Ramos (cell line): Measurements from ENCODE around the gene C11orf68.
"Not testable (repeated sequence)": the region's sequence is repeated elsewhere in the genome, so short reads cannot be mapped to it uniquely, and the experiment has no call there.

ENCODE experiments used
- in situ Hi-C: fragments of 300-500 bp; cut with MboI; formaldehyde crosslinking; loops from one replicate; pipeline ENCODE4 v1.14.3; 2022; ENCODE audit warnings: low sequenced_read_pairs; ENCODE audit not compliant: unreplicated experiment

The C11orf68 gene

DNA sequence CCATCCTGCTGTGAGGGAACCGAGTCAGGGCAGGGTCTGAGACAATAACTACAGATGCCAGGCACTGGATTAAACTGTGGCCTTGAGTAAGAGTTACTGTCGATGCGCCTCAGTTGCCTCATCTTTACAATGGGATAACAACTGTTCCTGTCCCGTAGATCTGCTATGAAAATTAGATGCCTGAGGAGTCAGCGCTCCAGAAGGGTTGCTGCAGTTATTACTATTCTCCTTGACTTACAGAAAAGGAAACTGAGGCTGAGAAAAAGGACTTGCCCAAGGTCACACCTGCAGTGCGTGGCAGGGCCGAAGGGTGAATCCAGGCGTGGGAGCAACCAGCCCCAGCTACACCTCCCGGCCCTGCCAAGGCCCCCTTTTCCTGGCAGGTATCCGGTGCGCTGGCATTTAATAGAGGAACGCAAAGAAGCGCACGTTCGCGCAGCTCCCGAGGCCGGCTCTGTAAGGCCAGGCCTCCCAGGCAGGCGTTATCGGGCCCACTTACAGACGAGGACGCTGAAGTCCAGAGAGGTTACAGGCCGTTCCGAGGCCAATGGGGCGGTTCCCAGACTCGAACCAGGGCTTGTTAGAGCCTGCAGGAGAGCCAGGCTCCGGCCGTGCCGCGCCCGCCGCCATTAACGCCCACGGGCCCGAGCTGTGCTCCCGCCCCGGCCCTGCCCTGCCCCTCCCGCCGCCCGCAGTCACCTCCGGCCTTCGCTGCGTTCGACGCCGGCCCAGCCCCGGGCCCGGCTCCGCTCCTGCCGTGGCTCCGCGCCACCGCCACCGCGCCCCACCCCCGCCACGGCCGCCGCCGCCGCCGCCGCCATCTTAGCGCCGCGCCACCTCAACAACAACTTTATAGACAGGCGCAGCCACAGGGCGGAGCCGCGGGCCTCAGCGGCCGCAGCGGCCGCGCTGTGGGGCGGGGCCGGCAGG is at the start of gene C11orf68:
Gene C11orf68, minus strand, starts transcription at position 852 of the 930 bp plus-strand sequence. Its CDS starts 31 bp downstream, at position 821.
- in situ Hi-C loops: no loop called here

DNA sequence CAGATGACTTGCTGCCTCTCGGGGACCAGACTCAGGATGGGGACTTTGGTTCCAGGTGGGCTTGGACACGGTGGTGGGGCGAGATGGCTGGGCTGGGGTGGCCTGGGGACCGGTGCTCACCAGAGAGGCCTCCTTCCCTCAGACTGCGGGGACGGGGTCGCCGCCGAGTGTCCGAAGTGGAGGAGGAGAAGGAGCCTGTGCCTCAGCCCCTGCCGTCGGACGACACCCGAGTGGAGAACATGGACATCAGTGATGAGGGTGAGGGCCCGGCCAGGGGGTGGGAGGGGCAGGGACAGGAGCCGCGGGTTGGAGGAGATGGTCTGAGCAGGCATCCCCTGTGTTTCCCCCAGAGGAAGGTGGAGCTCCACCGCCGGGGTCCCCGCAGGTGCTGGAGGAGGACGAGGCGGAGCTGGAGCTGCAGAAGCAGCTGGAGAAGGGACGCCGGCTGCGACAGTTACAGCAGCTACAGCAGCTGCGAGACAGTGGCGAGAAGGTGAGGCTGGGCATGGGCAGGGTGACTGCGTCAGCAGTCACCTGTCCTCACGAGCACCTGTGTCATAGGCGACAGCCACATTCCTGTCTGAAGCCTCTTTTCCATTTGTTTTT is 48.6 kb upstream of the C11orf68 start:
- in situ Hi-C loops: no loop called here

DNA sequence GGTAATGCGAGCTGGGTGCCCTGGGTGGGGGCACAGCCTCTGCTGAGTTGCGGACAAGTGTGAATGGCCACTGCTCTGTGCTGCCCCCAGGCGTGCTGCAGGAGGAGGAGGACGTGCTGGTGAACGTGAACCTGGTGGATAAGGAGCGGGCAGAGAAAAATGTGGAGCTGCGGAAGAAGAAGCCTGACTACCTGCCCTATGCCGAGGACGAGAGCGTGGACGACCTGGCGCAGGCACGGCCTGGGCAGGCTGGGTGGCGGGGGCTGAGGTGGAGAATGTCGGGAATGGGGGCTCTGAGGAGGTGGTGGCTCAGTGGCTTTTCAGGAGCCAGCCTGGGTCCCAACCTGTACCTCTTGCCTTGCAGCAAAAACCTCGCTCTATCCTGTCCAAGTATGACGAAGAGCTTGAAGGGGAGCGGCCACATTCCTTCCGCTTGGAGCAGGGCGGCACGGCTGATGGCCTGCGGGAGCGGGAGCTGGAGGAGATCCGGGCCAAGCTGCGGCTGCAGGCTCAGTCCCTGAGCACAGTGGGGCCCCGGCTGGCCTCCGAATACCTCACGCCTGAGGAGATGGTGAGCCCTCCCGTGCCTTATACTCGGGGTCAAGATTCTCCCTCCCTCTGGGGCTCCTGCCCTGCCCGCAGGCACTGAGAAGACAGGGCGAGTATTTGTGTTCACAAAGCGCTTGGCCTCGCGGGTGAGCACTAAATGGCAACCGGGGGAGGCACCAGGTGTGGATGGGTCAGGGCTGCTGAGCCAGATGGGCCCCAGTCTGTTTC is 47.3 kb upstream of the C11orf68 start:
- in situ Hi-C loops: no loop called here

DNA sequence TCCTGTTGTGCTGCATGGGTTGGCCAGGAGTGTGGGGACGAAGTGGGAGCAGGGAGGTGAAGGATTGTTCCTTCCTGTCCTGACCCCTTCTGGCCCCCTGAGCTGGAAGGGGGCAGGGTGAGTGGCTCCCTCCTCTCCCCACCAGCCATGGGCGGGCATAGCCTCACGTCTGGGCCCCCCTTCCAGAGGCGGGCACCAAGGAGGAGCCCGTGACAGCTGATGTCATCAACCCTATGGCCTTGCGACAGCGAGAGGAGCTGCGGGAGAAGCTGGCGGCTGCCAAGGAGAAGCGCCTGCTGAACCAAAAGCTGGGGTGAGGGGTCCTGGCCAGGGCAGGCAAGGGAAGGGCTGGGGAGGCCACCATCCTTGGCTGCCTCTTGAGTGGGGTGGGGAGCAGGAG is 46.0 kb upstream of the C11orf68 start:
- in situ Hi-C loops: no loop called here

DNA sequence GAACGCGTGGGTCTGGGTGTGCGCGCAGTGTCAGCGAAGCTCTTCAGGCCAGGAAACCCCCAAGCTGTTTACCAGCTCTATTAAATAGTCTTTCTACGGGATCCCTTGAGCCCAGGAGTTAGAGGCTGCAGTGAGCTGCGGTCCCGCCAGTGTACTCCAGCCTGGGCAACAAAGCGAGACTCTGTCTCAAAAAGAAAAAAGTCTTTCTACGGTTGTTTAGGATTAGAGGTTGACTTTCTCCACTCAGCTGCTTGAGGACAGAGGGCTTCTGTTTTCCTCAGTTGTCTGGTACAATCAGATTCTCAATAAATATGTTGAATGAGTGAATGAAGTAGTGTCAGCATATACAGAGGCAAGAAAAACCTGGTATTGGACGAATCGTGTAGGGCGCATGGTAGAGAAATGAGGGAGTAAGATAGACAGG is 43.3 kb upstream of the C11orf68 start:
- in situ Hi-C loops: no loop called here

DNA sequence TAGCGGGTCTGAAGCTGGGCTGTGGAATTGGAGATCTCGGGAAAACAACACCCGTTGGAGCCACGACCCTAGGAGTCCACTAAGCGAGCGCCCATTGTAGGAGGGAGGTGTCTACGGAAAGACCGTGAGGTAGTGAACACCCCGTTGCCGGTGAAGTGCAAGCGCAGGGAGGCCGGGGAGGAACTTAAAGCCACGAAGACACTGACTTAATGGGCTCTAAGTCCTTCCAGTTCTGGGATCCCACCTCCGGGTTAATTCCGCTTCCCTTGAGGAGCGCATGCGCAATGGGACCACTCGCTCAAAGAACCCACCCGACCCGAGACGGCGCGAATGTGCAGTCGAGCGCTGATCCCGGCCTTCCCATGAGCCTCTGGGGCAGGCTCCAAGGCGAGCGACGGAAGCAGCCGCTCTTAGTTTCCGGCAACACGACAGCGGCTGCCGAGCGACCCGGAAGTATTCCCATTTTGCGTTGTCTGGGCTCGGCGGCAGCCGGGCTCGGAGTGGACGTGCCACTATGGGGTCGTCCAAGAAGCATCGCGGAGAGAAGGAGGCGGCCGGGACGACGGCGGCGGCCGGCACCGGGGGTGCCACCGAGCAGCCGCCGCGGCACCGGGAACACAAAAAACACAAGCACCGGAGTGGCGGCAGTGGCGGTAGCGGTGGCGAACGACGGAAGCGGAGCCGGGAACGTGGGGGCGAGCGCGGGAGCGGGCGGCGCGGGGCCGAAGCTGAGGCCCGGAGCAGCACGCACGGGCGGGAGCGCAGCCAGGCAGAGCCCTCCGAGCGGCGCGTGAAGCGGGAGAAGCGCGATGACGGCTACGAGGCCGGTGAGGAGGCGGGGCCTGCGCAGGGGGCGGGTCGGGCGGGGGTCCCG is 42.6 kb upstream of the C11orf68 start, which contains the start of gene SART1:
Gene SART1, plus strand, starts transcription at position 468 of the 874 bp plus-strand sequence. Its CDS starts 47 bp downstream, at position 515.
- in situ Hi-C loops: no loop called here

DNA sequence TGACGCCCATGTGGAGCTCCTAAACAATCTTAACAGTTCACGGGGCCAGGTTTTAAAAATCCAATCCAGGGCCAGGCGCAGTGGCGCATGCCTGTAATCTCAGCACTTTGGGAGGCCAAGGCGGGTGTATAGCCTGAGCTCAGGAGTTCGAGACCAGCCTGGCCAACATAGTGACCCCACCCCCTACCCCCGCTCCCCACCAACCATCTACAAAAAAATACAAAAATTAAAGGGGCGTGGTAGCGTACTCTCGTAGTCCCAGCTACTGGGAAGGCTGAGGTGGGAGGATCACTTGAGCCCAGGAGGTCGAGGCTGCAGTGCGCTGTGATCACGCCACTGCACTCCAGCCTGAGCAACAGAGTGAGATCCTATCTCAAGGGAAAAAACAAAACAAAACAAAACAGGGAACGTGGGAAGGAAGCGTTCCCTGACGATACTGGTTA is 42.0 kb upstream of the C11orf68 start:
- in situ Hi-C loops: no loop called here

DNA sequence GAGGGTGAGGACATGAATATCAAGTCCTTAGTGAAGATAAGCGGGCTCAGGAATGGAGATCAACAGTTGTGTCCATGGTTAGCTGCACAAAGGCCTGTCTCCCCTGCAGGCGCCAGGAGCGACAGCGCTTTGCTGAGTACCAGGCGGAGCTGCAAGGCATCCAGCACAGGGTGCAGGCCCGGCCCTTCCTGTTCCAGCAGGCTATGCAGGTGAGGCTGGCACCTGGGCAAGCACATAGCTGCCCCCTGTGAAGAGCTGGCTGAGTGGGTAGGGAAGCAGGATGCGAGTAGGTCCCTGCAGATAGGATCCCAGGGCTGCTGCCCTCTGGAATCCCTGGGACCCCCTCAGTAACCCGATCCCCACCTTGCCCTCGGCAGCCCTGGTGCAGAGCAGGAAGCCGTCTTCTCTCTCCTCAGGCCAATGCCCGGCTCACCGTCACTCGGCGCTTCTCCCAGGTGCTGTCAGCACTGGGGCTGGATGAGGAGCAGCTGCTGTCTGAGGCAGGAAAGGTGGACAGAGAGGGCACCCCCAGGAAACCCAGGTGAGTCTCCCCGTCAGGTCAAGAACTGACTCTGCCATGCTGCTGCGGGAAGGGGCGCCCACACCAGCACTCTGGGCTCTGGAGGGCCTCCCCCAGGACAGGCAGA is 40.0 kb upstream of the C11orf68 start:
- in situ Hi-C loops: no loop called here

DNA sequence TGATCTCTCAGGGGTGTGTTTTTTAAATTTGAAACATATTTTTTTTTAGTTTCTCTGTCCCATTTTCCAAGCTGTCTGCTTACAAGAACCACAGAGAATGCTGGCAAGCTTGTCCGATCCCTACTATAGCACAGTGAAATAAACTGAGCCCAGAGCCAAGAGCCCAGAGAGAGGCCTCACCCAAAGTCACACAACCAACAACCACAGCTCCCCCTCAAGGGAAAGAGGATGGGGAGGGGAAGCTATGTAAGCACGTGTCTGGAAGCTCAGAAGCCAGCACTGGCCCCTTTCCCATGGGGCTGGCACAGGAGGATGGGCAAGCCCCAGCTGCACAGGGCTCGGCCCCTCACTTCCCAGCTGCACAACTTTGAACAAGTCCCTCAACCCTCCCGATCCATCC is 39.4 kb upstream of the C11orf68 start:
- in situ Hi-C loops: no loop called here

DNA sequence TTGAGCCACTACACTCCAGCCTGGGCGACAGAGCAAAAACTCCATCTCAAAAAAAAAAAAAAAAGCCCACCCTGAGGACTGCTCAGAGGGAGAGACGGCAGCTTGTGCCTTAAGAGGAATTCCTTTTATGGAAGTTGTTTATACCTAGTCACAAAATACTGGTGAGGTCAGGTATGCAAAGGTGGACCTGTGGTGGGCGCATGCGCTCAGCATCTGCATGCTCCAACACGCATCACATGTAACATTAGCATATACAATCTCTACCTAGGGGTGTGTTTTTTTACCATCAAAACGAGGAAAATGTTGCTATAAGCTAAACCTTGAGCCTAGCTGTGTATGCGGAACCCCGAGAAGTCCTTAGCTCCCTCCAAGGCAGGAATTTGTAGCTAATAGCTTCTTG is 35.9 kb upstream of the C11orf68 start:
- in situ Hi-C loops: no loop called here

DNA sequence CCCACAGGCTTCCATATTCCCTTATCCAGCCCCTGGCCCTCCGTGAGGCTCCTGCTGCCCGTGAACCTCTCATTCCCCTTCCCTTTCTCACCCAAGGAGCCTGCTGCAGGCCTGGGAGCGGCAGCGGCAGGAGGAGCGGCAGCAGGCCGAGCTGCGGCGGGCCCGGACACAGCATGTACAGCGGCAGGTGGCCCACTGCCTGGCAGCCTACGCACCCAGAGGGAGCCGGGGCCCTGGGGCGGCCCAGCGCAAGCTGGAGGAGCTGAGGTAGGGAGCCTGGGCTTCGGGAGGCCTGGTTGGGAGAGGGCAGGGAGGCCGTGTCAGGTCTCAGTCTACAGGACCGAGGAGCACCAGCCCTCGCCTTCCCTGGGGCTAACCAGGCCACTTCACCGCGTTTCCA is 34.6 kb upstream of the C11orf68 start:
- in situ Hi-C loops: no loop called here

DNA sequence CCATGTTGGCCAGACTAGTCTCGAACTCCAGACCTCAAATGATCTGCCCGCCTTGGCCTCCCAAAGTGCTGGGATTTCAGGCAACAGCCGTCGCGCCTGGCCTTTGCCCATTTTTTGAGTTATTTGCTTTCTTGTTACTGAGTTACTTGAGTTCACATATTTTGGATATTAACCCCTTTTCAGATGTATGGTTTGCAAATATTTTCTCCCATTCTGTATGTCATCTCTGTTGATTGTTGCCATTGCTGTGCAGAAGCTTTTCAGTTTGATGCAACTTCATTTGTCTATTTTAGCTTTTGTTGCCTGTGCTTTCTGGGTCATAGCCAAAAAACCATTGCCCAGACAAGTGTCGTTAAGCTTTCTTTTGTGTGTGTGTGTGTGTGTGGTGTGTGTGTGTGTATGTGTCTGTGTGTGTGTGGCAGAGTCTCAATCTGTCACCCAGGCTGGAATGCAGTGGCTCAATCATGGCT is 33.2 kb upstream of the C11orf68 start:
- in situ Hi-C loops: no loop called here

DNA sequence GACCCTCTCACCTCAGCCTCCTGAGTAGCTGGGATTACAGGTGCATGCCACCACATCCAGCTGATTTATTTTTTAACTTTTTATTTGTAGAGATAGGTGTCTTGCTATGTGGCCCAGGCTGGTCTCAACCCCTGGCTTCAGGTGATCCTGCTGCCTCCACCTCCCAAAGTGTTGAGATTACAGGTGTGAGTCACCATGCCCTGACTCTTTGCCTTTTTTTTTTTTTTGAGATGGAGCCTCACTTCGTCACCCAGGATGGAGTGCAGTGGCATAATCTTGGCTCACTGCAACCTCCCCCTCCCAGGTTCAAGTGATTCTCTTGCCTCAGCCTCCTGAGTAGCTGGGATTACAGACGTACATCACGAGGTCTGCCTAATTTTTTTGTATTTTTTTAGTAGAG is 32.8 kb upstream of the C11orf68 start:
- in situ Hi-C loops: not testable (repeated sequence)

DNA sequence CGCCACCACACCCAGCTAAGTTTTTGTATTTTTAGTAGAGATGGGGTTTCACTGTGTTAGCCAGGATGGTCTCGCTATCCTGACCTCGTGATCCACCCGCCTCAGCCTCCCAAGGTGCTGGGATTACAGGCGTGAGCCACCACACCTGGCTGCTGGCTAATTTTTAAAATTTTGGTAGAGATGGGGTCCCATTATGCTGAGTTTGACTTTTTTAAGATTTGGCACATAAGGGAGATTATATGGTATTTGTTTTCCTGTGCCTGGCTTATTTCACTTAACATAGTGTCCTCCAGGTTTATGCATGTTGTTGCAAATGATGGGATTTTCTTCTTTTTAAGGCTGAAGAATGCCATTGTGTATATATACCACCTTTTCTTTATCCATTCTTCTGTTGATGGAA is 31.8 kb upstream of the C11orf68 start:
- in situ Hi-C loops: not testable (repeated sequence)

DNA sequence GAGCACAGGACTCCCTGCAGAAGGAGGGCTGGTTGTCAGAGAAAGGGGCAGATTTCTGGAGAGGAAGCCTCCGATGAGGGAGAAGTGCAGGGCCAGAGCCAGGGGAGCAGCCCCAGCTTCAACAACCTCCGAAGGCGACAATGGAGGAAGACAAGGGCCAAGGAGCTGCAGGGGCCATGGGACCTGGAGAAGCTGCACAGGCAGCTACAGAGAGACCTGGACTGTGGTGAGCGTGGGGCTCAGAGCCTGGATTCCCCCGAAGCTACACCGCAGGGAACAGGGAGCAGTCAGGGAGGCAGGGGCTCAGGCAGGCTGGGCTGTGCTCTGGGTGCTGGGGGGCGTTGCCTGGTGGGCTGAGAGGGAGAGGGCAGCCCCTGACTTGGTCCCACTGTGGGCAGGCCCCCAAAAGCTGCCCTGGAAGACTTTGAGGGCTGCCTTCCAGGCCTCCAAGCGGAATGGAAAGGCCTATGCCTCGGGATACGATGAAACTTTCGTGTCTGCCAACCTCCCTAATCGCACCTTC is 28.8 kb upstream of the C11orf68 start:
- in situ Hi-C loops: no loop called here

DNA sequence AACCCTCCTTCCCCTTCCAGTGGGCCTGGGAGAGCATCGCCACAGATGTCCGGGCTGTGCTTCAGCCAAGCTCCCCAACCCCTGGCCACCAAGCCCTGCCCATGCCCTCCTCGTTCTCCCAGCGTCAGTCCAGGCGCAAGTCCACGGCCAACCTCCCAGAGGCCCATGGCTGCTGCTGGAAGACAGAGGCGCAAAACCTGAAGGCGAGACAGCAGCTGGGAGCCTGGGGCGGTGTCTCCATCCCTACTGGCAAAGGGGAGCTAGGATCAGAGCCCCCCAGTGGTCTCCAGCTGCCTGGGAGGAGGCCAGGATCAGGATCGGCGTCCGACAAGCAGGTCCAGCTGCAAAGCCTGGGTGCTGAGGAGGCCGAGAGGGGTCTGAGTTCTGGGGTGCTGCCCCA is 28.3 kb upstream of the C11orf68 start:
- in situ Hi-C loops: no loop called here

DNA sequence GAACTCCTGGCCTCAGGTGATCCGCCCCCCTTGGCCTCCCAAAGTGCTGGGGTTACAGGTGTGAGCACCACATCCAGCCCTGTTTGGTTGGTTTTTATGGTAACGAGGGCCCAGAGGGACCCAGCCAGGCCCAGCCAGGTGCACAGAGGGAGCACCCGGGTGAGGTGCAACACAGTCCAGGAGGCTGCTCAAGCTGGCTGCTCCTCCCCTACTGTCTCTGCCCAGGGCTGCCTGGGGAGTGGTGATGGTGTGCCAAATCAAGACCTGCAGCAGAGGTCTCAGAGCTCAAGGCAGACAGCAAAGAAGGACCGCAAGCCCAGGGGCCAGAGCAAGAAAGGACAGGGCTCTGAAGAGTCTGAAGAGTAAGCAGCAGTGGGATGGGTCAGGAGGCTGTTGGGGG is 27.8 kb upstream of the C11orf68 start:
- in situ Hi-C loops: no loop called here

DNA sequence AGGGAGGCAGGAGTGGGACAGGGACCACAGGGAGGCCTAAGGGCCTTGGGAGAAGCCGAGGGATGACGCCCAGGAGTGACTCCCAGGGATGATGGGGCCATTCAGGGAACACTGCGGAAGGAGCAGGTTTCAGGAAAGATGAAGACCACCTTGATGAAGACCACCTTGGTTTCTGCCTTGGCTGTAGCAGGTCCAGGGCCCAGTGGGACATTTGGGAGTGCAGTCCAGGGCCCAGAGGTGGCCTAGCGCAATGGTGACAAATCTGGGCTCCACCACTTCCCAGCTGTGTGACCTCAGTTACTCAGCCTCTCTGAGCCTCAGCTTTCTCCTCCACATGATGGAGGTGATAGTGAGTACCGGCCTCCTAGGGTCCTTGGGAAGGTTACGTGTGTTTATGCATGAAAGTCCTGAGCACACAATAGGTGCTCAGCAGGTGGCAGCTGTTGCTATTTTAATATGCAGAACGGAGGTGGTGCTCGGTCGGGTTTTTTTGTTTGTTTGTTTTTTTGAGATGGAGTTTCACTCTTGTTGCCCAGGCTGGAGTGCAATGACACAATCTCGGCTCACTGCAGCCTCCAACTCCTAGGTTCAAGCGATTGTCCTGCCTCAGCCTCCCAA is 27.2 kb upstream of the C11orf68 start:
- in situ Hi-C loops: no loop called here
